HL-60 (cell line): ENCODE measurements around the gene SFMBT2.

ENCODE experiments used
- CTCF ChIP-seq: IDR thresholded peaks from one replicate; pipeline ENCODE4 v1.5.1; 2011; ENCODE audit warnings: low read length, control low read depth, inconsistent platforms; ENCODE audit not compliant: insufficient read depth
- POLR2AphosphoS5 ChIP-seq: IDR thresholded peaks from 2 replicates; pipeline ENCODE4 v1.6.1; 2012; ENCODE audit warnings: low read depth
- TF ChIP-seq, protein P1 (sequence below): IDR thresholded peaks from 2 replicates; pipeline ENCODE4 v1.6.1; 2012; ENCODE audit warnings: low read depth; ENCODE audit not compliant: insufficient replicate concordance

DNA sequence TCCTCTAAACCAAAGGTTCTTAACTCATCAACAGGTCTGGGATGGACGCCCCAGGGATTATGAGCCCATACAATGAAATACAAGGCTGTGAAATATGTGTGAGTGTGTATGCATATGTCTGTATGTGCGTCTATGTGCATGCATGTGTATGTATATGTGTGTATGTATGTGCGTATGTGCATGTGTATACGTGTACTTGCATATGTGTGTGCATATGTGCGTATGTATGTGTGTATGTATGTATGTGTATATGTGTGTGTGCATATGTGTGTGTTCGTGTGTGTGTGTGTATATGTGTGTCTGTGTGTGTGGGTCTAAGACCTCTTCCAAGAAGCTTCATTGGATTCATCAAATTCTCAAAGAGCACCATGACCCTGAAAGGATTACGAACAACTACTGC lies 112.3 kb downstream of the SFMBT2 start:
- TF ChIP-seq CTCF = no peak
- TF ChIP-seq, protein P1, sequence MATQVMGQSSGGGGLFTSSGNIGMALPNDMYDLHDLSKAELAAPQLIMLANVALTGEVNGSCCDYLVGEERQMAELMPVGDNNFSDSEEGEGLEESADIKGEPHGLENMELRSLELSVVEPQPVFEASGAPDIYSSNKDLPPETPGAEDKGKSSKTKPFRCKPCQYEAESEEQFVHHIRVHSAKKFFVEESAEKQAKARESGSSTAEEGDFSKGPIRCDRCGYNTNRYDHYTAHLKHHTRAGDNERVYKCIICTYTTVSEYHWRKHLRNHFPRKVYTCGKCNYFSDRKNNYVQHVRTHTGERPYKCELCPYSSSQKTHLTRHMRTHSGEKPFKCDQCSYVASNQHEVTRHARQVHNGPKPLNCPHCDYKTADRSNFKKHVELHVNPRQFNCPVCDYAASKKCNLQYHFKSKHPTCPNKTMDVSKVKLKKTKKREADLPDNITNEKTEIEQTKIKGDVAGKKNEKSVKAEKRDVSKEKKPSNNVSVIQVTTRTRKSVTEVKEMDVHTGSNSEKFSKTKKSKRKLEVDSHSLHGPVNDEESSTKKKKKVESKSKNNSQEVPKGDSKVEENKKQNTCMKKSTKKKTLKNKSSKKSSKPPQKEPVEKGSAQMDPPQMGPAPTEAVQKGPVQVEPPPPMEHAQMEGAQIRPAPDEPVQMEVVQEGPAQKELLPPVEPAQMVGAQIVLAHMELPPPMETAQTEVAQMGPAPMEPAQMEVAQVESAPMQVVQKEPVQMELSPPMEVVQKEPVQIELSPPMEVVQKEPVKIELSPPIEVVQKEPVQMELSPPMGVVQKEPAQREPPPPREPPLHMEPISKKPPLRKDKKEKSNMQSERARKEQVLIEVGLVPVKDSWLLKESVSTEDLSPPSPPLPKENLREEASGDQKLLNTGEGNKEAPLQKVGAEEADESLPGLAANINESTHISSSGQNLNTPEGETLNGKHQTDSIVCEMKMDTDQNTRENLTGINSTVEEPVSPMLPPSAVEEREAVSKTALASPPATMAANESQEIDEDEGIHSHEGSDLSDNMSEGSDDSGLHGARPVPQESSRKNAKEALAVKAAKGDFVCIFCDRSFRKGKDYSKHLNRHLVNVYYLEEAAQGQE = no peak
- no peak for TF ChIP-seq POLR2AphosphoS5
